Prostate gland (tissue), 2 donors: ENCODE measurements around the gene ITFG1. TPM values are rescaled to one million over a fixed set of nuclear protein-coding genes. Genes with fewer than 3 reads are reported as not detected.
"Not testable (repeated sequence)": the region's sequence is repeated elsewhere in the genome, so short reads cannot be mapped to it uniquely, and the experiment has no call there.

Source experiments
- DNase-seq: peaks from one replicate; pipeline ENCODE4 v3.0.0-alpha.2; 2019; ENCODE audit warnings: low spot score
- H3K27ac ChIP-seq, 2 donors: fragments of 200-600 bp; sonication (generic); 2 replicates each; pipeline ENCODE4 v1.5.1; 2017 to 2019
- H3K27me3 ChIP-seq: fragments of 200-600 bp; sonication (generic); replicated peaks from 2 replicates; pipeline ENCODE4 v1.5.1; 2019; ENCODE audit not compliant: insufficient read depth
- H3K36me3 ChIP-seq, 2 donors: fragments of 200-600 bp; sonication (generic); 1 replicate in 1 of 2; 2 replicates in 1 of 2; pipeline versions ENCODE4 v1.5.1 to v1.8.1; 2017 to 2019
- H3K4me1 ChIP-seq: fragments of 200-600 bp; sonication (generic); replicated peaks from 2 replicates; pipeline ENCODE4 v1.5.1; 2019
- H3K4me3 ChIP-seq, 2 donors: fragments of 200-600 bp; sonication (generic); 2 replicates each; pipeline ENCODE4 v1.5.1; 2017 to 2019
- H3K9me3 ChIP-seq: fragments of 200-600 bp; sonication (generic); 2 replicates; pipeline ENCODE4 v1.5.1; 2017
- POLR2A ChIP-seq: fragments of 450-650 bp; IDR thresholded peaks from one replicate; pipeline ENCODE4 v1.6.1; 2016; ENCODE audit warnings: antibody characterized with exemption, mild to moderate bottlenecking
- POLR2AphosphoS5 ChIP-seq: sonication (generic); formaldehyde crosslinking; IDR thresholded peaks from one replicate; pipeline ENCODE4 v1.6.1; 2017; ENCODE audit warnings: antibody characterized with exemption
- WGBS: methylation state at CpG from one replicate; pipeline ENCODE4 v1.1.5; 2018; 5-methylcytosine and 5-hydroxymethylcytosine counted together
- intact Hi-C: fragments of 100-400 bp; cut with DNase I; formaldehyde crosslinking; loops from one replicate; pipeline ENCODE4 v1.14.2; 2022
- total RNA-seq, 2 donors: library from RNA; depleted of rRNA; stranded (reverse); fragments of >200 nt; gene quantifications; one replicate each; pipeline ENCODE4 v1.1.0, GENCODE V29; 2016
- TF ChIP-seq, protein P1 (sequence below), 4 experiments: fragments of 200-600 bp in 2 of 4; fragments of 450-650 bp in 2 of 4; sonication (generic) in 2 of 4; IDR thresholded peaks; 1 replicate in 3 of 4; 2 replicates in 1 of 4; pipeline ENCODE4 v1.5.1; 2016 to 2019; ENCODE audit warnings: antibody characterized with exemption in 4 of 4, mild to moderate bottlenecking in 2 of 4, moderate library complexity in 2 of 4

ITFG1 gene
- total RNA-seq, 2 donors from 2014 or later, result 49.1 to 104 TPM

DNA sequence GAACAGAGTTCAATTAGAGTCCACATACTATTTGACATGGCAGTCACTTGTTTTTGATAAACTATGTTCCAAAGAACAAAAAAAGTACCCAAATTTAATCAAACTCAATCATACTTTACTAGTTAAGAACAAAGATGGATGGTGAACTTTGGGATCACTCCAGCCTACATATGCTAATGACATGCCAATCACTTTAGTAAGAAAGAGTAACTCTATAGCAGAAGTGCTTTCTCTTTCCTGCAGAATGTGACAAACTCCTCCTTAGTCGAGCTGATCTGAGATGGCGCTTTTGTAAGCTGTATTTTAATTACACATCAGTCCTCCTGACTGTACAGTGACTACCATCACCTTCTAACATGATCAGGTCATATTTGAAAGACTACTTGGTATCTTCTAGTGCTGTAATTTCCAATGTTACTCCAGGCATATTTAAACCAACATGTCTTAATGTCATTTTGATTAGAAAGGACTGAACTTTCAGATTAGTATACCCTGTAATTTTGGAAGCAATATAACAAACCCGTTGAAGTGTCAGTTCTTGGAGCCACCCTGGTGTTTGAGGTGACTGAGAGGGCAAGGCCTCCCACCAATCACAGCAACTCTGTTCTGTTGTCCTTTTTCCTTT, 321.2 kb downstream of the ITFG1 start:
- intact Hi-C loops, result loop anchor here (5.0 to 10.0 kb wide), 3 partner anchors 102 to 1018 kb away; partner anchors contain the start of genes ABCC12, ITFG1 and PHKB

DNA sequence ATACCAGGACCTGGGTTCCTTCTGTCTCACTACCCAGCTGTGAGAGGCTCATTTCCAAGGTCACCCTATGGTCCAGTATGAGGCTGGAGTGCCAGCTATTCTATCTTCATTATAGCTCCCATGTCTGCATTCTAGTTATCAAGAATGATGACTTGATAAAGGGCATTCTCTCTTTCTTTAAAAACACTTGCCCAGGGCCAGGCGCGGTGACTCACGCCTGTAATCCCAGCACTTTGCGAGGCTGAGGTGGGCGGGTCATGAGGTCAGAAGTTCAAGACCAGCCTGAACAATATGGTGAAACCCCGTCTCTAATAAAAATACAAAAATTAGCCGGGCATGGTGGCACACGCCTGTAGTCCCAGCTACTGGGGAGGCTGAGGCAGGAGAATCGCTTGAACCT, 322.9 kb downstream of the ITFG1 start:
- H3K27ac ChIP-seq, intact Hi-C loops, H3K9me3 ChIP-seq, DNase-seq, H3K27me3 ChIP-seq, H3K36me3 ChIP-seq, H3K4me3 ChIP-seq: not testable (repeated sequence)
- WGBS, result 86% methylated on average over 9 of the region's 9 CpGs
- H3K4me1 ChIP-seq, result peaks cover 11% of the 10 kb centered on the region

More for the DNA sequence above, 321.2 kb downstream of the ITFG1 start:
- H3K36me3 ChIP-seq, result no peaks in the 10 kb centered on the region
- H3K27me3 ChIP-seq, result no peaks in the 10 kb centered on the region
- H3K4me1 ChIP-seq, result peaks cover 8% of the 10 kb centered on the region
- no peak overlapping the region for H3K4me3 ChIP-seq
- no peaks in the 10 kb centered on the region for H3K9me3 ChIP-seq
- WGBS, result 64% methylated on average over 3 of the region's 3 CpGs
- TF ChIP-seq, protein P1, sequence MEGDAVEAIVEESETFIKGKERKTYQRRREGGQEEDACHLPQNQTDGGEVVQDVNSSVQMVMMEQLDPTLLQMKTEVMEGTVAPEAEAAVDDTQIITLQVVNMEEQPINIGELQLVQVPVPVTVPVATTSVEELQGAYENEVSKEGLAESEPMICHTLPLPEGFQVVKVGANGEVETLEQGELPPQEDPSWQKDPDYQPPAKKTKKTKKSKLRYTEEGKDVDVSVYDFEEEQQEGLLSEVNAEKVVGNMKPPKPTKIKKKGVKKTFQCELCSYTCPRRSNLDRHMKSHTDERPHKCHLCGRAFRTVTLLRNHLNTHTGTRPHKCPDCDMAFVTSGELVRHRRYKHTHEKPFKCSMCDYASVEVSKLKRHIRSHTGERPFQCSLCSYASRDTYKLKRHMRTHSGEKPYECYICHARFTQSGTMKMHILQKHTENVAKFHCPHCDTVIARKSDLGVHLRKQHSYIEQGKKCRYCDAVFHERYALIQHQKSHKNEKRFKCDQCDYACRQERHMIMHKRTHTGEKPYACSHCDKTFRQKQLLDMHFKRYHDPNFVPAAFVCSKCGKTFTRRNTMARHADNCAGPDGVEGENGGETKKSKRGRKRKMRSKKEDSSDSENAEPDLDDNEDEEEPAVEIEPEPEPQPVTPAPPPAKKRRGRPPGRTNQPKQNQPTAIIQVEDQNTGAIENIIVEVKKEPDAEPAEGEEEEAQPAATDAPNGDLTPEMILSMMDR (IDR thresholded peaks at IDR 0.05), result no peak
- TF ChIP-seq POLR2AphosphoS5, result no peak
- TF ChIP-seq POLR2A, result no peak
- H3K27ac ChIP-seq, result no peak overlapping the region
- no peak for DNase-seq

DNA sequence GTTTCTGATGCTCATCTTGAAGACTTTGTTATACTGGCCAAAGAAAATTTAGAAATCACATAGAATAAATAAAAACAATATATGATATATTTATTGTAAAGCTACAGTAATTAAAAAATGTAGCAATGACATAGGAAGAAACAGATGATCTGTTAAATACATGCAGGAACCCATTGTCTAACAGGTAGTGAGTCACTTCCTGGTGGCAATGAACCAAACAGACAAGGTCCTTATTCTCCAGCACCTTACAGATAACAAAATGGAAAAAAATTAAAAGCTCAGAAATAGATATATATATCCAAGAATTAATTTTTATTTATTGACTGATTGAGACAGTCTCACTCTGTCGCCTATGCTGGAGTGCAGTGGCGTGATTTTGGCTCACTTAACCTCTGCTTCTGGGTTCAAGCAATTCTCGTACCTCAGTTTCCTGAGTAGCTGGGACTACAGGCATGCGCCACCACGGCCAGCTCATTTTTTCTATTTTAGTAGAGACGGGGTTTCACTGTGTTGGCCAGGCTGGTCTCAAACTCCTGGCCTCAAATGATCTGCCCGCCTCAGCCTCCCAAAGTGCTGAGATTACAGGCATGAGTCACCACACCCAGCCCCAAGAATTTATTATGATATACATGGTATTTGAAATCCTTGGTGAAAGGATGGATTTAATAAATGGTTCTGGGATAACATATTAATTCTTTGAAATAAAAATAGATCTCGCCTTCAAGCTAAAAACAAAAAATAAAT, 324.6 kb downstream of the ITFG1 start:
- H3K27ac ChIP-seq, result no peak overlapping the region
- H3K4me3 ChIP-seq, result no peak overlapping the region
- TF ChIP-seq POLR2A (no peak), POLR2AphosphoS5 (no peak)
- TF ChIP-seq, protein P1 (IDR thresholded peaks at IDR 0.05), result no peak
- H3K27me3 ChIP-seq, result no peaks in the 10 kb centered on the region
- H3K36me3 ChIP-seq, result no peaks in the 10 kb centered on the region
- no peaks in the 10 kb centered on the region for H3K9me3 ChIP-seq
- intact Hi-C loops, result no loop called here
- 94% methylated on average over 8 of the region's 8 CpGs for WGBS
- DNase-seq, result no peak
- peaks cover 7% of the 10 kb centered on the region for H3K4me1 ChIP-seq

DNA sequence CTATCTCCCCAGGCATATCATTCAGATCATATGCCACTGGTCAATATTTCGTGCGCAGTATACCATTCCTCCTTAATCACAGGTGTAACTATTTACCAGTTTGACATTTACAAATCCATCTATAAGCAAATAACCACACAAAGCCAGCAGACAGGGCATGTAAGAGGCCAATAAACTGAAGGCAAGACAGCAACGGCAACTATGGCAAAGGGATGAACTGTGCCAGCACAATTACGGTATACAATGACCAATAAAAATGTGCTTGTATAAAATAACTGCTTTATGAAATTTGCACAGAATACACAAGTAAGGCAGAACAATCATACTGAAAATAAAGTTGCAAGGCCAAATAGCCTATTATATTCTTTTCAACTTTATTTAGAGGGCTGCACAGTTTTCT, 326.3 kb downstream of the ITFG1 start:
- no peak for DNase-seq
- H3K27me3 ChIP-seq, result no peaks in the 10 kb centered on the region
- TF ChIP-seq, protein P1 (IDR thresholded peaks at IDR 0.05), result no peak
- no peak for TF ChIP-seq POLR2A
- 41% methylated on average over 4 of the region's 4 CpGs for WGBS
- peaks cover 7% of the 10 kb centered on the region for H3K4me1 ChIP-seq
- H3K4me3 ChIP-seq, result no peak overlapping the region
- no peaks in the 10 kb centered on the region for H3K9me3 ChIP-seq
- intact Hi-C loops, result no loop called here
- H3K27ac ChIP-seq, result no peak overlapping the region
- H3K36me3 ChIP-seq, result no peaks in the 10 kb centered on the region

DNA sequence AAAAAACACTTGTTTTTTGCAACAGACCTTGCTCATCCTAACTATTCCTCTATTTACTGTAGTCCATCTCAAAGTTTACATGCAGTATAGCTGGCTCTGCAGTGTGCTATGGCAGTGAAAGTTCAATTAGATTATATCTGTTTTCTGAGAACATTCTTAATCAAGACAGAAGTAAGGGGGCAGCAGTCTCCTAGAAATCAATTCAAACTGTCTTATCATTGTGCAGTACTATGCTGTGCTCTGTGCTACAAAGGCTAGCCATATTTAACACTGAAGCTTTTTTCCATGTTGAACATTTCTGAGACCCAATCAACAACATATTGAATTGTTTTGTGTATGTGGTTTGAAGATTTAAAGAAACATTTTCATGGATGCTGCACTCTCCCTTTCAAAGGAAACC, 328.6 kb downstream of the ITFG1 start:
- H3K9me3 ChIP-seq, result no peaks in the 10 kb centered on the region
- no peak for DNase-seq
- H3K27me3 ChIP-seq, result no peaks in the 10 kb centered on the region
- intact Hi-C loops, result no loop called here
- TF ChIP-seq POLR2AphosphoS5, result no peak
- no peak for TF ChIP-seq POLR2A
- TF ChIP-seq, protein P1 (IDR thresholded peaks at IDR 0.05), result no peak
- no peak overlapping the region for H3K27ac ChIP-seq
- no peaks in the 10 kb centered on the region for H3K36me3 ChIP-seq
- H3K4me1 ChIP-seq, result peaks cover 7% of the 10 kb centered on the region
- no peak overlapping the region for H3K4me3 ChIP-seq
